GM06990 (cell line): ENCODE measurements around the gene HS3ST1.
"Not testable (repeated sequence)": the region's sequence is repeated elsewhere in the genome, so short reads cannot be mapped to it uniquely, and the experiment has no call there.

Source experiments
- DNase-seq: peaks from one replicate; pipeline ENCODE4 v3.0.0-alpha.2; 2011; ENCODE audit not compliant: insufficient read length; ENCODE audit errors: extremely low read depth
- H3K27me3 ChIP-seq: replicated peaks from 2 replicates; pipeline ENCODE4 v1.6.0; 2011; ENCODE audit warnings: low read length; ENCODE audit not compliant: control insufficient read depth, insufficient read depth
- H3K36me3 ChIP-seq: 2 replicates; pipeline ENCODE4 v1.5.1; 2011; ENCODE audit warnings: low read length; ENCODE audit not compliant: control insufficient read depth, insufficient read depth
- H3K4me3 ChIP-seq: replicated peaks from 2 replicates; pipeline ENCODE4 v1.5.1; 2011; ENCODE audit warnings: low read depth, mild to moderate bottlenecking, control low read depth, low read length
- CTCF ChIP-seq: IDR thresholded peaks from 2 replicates; pipeline ENCODE4 v1.5.1; 2011; ENCODE audit warnings: low read length, control low read depth, mild to moderate bottlenecking, inconsistent platforms; ENCODE audit not compliant: insufficient read depth, poor library complexity, severe bottlenecking

HS3ST1 gene

GRCh38 chr4:11399461-11399971, 29.2 kb downstream of the HS3ST1 start:
- no peak for TF ChIP-seq CTCF
- H3K4me3 ChIP-seq: no peak overlapping the region
- no peaks in the 10 kb centered on the region for H3K27me3 ChIP-seq
- no peaks in the 10 kb centered on the region; the same call in 1 of the 2 replicates for H3K36me3 ChIP-seq
- peak; percentile 7 for DNase-seq

DNA sequence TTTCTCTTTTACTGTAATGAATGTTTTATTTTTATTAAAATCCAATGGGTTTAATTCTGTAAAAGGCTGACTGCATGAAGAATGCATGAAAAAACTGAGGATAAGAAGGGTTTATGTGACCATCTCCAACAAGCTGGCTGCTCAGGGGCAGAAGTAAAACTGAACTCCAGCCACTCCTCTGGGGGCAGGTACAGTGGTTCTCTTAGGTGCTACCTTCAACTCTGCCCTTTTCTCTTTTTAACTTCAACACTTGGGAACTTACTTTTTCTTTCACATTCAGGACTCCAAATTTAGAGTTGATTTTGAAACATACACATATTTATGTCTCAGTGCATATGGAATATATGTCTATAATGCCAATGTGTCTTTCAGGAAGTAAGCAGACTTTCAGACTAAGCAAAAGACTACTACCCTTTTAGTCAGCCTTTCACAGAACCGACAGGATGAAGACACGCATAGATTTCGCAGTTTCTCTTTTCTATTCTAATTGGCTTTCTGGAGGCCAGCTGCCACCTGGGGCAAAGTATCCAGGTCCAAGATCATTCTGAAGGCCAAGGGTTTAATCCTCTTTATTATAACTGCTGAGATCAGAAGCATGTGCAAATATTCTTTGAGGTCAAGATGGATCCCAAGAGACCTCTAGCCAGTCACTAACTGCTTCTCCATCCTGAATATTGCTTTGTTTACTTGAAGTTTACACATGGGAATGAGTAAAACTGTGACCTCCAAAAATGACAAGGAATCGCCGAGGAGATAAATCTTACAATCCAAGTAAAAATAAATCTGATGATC, 30.7 kb downstream of the HS3ST1 start:
- no peak for DNase-seq
- Histone ChIP-seq H3K4me3 (no peak overlapping the region), H3K36me3 (no peaks in the 10 kb centered on the region; the same call in 1 of the 2 replicates), H3K27me3 (no peaks in the 10 kb centered on the region)
- no peak for TF ChIP-seq CTCF

DNA sequence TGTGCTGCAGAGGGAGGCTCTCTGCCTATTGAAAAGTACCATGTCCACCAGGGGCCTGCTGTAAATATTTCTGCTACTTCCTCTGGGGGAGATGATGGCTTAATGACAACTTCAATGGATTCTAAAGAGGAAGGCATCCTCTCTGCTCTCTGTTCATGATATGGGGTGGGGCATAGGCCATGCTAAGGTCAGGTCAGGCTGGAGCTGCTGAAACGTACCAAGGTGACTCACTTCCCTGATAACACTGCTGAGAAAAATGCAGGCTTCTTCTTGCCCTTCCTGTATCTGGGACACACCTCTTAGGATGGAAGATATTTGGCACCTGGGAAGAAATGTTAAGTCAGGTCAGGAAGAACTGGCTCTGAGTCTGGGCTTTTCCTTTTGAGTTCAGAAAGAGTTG, 31.5 kb downstream of the HS3ST1 start:
- no peak for TF ChIP-seq CTCF
- H3K27me3 ChIP-seq: no peaks in the 10 kb centered on the region
- no peak for DNase-seq
- H3K36me3 ChIP-seq: no peaks in the 10 kb centered on the region; the same call in 1 of the 2 replicates
- H3K4me3 ChIP-seq: no peak overlapping the region

DNA sequence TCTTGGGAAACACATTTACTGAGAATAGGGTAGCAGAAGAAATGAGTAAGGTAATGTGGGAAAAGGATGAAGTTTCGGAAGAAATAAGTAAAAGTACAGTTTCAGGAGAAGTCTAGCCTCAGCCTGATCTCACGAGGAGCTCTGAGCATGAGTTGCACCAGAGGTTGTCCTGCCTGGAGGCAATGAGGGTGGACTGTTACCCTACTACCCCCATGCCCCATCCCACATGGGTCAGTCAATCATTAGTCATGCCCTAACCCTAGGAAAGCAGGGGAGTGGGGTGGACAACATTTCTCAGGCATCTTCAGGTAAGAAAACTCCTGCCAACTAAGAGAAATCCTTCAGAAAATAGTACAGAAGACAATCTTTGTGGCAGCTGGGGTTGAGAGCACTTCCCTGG, 35.1 kb downstream of the HS3ST1 start:
- H3K27me3 ChIP-seq: no peaks in the 10 kb centered on the region
- no peak for DNase-seq
- H3K4me3 ChIP-seq: no peak overlapping the region
- no peak for TF ChIP-seq CTCF
- H3K36me3 ChIP-seq: no peaks in the 10 kb centered on the region

DNA sequence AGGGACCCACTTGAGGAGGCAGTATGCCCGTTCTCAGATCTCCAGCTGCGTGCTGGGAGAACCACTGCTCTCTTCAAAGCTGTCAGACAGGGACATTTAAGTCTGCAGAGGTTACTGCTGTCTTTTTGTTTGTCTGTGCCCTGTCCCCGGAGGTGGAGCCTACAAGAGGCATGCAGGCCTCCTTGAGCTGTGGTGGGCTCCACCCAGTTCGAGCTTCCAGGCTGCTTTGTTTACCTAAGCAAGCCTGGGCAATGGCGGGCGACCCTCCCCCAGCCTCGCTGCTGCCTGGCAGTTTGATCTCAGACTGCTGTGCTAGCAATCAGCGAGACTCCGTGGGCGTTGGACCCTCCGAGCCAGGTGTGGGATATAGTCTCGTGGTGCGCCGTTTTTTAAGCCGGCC, 44.6 kb downstream of the HS3ST1 start:
- H3K36me3 ChIP-seq, DNase-seq: not testable (repeated sequence)

GRCh38 chr4:11376571-11376970, 52.1 kb downstream of the HS3ST1 start:
- TF ChIP-seq CTCF: no peak
- no peak overlapping the region for H3K4me3 ChIP-seq
- H3K27me3 ChIP-seq: no peaks in the 10 kb centered on the region
- no peaks in the 10 kb centered on the region for H3K36me3 ChIP-seq
- DNase-seq: no peak

More for the DNA sequence above, 44.6 kb downstream of the HS3ST1 start:
- not testable (repeated sequence) for H3K27me3 ChIP-seq, H3K4me3 ChIP-seq
